Colonic mucosa (tissue), 4 donors: Measurements from ENCODE around the gene PFN4. TPM values are rescaled to one million over a fixed set of nuclear protein-coding genes. Genes with fewer than 3 reads are reported as not detected.

ENCODE experiments used
- DNase-seq: peaks from one replicate; pipeline ENCODE4 v3.0.0-alpha.2; 2020
- H3K27ac ChIP-seq: fragments of 200-600 bp; one replicate; pipeline ENCODE4 v1.8.0; 2021
- H3K27me3 ChIP-seq: fragments of 200-600 bp; one replicate; pipeline ENCODE4 v1.8.0; 2021
- H3K36me3 ChIP-seq: fragments of 200-600 bp; one replicate; pipeline ENCODE4 v1.8.0; 2021
- H3K4me1 ChIP-seq: fragments of 200-600 bp; one replicate; pipeline ENCODE4 v1.8.0; 2021; ENCODE audit warnings: mild to moderate bottlenecking
- H3K4me3 ChIP-seq: fragments of 200-600 bp; one replicate; pipeline ENCODE4 v1.8.0; 2021
- H3K9ac ChIP-seq, 2 donors: one replicate each; pipeline ENCODE4 v1.7.0; 2013; ENCODE audit warnings: control low read depth in 2 of 2, low read depth in 2 of 2, low read length in 2 of 2
- H3K9me3 ChIP-seq: fragments of 200-600 bp; one replicate; pipeline ENCODE4 v1.8.0; 2021
- intact Hi-C: fragments of 100-400 bp; cut with DNase I; formaldehyde crosslinking; loops from one replicate; pipeline ENCODE4 v1.14.1; 2022
- total RNA-seq, 2 donors: library from RNA; stranded (reverse); fragmentation: NEBNext Ultra II Directional in 1 of 2; extraction: Animal tissue kit (Norgen Biotek cat#: 25700) in 1 of 2; gene quantifications; one replicate each; pipeline ENCODE4 v1.2.1, GENCODE V29; 2021
- TF ChIP-seq, protein P1 (sequence below): fragments of 200-600 bp; IDR thresholded peaks from one replicate; pipeline ENCODE4 v1.8.0; 2022; ENCODE audit warnings: antibody characterized with exemption, mild to moderate bottlenecking
- donor health status: healthy.
- donor health status: DM: no; HTN: no; CAD: no.
- donor health status: DM: no; HTN: no; CAD: no.

The PFN4 gene
- total RNA-seq, 2 donors from 2014 or later = 0.27 TPM; not detected in 1

DNA sequence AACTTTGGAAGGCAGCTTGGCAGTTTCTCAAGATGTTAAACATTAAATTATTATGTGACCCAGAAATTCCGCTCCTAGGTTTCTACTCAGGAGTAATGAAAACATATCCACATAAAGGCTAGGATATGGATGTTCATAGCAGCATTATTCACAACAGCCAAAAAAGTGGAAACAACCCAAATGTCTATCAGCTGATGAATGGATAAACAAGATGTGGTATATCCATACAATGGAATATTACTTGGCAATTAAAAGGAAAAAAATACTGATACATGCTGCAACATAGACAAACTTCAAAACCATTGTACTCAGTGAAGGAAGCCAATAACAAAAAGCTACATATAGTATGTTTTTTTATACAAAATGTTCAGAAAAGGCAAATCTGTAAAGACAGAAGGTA lies 39.4 kb upstream of the PFN4 start:
- Histone ChIP-seq H3K27ac (no peak overlapping the region), H3K4me3 (no peak overlapping the region), H3K9me3 (no peaks in the 10 kb centered on the region), H3K27me3 (no peaks in the 10 kb centered on the region), H3K4me1 (no peaks in the 10 kb centered on the region), H3K9ac (no peak overlapping the region), H3K36me3 (no peaks in the 10 kb centered on the region)
- TF ChIP-seq, protein P1, sequence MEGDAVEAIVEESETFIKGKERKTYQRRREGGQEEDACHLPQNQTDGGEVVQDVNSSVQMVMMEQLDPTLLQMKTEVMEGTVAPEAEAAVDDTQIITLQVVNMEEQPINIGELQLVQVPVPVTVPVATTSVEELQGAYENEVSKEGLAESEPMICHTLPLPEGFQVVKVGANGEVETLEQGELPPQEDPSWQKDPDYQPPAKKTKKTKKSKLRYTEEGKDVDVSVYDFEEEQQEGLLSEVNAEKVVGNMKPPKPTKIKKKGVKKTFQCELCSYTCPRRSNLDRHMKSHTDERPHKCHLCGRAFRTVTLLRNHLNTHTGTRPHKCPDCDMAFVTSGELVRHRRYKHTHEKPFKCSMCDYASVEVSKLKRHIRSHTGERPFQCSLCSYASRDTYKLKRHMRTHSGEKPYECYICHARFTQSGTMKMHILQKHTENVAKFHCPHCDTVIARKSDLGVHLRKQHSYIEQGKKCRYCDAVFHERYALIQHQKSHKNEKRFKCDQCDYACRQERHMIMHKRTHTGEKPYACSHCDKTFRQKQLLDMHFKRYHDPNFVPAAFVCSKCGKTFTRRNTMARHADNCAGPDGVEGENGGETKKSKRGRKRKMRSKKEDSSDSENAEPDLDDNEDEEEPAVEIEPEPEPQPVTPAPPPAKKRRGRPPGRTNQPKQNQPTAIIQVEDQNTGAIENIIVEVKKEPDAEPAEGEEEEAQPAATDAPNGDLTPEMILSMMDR = no peak
- no peak for DNase-seq
- intact Hi-C loops = loop anchor here (5.0 to 10.0 kb wide), 2 partner anchors 140 to 338 kb away; no protein-coding TSS in a partner anchor

DNA sequence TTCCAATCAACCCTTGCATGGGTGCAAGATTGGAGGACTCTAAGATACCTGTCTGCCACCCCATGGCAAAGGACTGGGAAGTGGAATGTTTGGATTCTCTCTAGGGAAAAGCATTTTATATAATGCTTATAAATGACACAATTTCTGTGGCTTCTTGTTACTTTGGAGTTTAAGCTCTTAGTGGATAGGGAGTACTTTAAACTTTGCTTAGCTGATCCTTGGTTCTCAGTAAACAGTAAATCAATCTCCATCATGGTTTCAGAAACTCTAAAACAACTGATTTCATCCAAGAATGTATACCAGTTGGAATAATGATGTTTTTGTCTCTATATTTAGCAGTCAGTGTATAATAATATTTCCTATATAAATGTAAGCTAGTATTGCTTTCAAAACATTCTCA lies 37.6 kb upstream of the PFN4 start:
- no peak overlapping the region for H3K4me3 ChIP-seq
- TF ChIP-seq, protein P1 = no peak
- DNase-seq = no peak

DNA sequence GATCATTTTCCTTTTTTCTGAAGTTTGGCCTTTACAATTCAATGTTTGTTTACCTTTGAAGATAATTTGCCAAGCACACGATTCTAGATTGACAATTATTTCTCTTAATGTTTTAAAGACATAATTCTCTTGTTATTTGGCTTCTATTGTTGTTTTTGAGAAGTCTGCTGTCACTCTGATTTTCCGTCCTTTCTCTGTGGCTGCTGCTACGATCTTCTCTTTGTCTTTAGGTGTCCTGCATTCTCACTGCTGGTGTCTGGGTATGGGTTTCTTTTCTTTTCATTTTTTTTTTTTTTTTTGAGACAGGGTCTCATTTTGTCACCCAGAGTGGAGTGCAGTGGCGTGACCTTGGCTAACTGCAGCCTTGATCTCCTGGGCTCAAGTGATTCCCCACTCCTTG lies 36.6 kb upstream of the PFN4 start:
- H3K4me3 ChIP-seq = no peak overlapping the region
- no peaks in the 10 kb centered on the region for H3K4me1 ChIP-seq
- H3K9me3 ChIP-seq = no peaks in the 10 kb centered on the region
- no peaks in the 10 kb centered on the region for H3K36me3 ChIP-seq
- no peak overlapping the region for H3K27ac ChIP-seq
- H3K9ac ChIP-seq = no peak overlapping the region
- TF ChIP-seq, protein P1 = no peak
- no peak for DNase-seq
- no peaks in the 10 kb centered on the region for H3K27me3 ChIP-seq
- intact Hi-C loops = loop anchor here (5.0 to 10.0 kb wide), 2 partner anchors 137 to 335 kb away; no protein-coding TSS in a partner anchor

More for the DNA sequence above, 37.6 kb upstream of the PFN4 start:
- no peak overlapping the region for H3K27ac ChIP-seq
- no peaks in the 10 kb centered on the region for H3K27me3 ChIP-seq
- intact Hi-C loops = loop anchor here (5.0 to 10.0 kb wide), 2 partner anchors 138 to 336 kb away; no protein-coding TSS in a partner anchor
- H3K9me3 ChIP-seq = no peaks in the 10 kb centered on the region
- H3K9ac ChIP-seq = no peak overlapping the region
- H3K36me3 ChIP-seq = no peaks in the 10 kb centered on the region
- H3K4me1 ChIP-seq = no peaks in the 10 kb centered on the region

DNA sequence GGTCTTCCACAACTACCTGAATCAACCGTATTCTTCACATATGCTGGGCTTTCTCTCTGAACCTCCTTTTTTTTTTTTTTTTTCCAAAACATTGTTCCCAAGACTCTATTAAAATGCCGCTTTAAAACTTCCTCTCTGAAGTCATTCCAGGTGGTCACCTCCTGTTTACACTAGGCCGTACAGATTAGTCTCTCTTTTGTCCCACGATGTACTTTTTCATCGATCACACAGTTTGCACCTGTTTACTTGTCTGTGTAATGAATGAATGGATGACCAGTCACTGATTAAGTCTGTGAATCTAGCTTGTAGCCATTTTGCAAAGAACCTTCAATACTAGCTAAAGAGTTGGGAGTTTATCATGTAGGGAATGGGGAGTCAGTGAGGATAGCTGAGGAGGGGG lies 35.0 kb upstream of the PFN4 start:
- H3K9me3 ChIP-seq = no peaks in the 10 kb centered on the region
- H3K27me3 ChIP-seq = no peaks in the 10 kb centered on the region
- H3K27ac ChIP-seq = no peak overlapping the region
- no peak for DNase-seq
- no peaks in the 10 kb centered on the region for H3K4me1 ChIP-seq
- no peaks in the 10 kb centered on the region for H3K36me3 ChIP-seq
- no peak overlapping the region for H3K4me3 ChIP-seq
- intact Hi-C loops = no loop called here
- TF ChIP-seq, protein P1 = no peak
- no peak overlapping the region for H3K9ac ChIP-seq

DNA sequence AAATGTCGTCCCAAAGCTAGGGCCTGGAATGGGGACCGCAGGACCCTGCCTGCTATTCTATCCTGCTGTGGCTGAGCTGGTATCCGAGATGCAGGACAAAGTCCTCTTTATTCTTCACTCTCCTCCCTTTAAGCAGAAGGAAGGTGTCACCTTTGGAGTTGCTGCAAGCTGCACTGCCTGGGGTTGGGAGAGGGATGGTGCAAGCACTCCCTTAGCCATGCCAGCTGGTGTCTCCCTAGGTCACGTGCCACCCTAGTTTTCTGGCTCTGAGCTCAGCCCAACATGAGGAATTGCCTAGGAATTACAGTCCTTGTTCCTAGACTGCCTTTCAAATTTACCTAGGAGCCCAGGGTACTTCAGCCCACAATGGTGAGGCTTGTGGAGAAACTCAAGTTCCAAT lies 30.3 kb upstream of the PFN4 start:
- Histone ChIP-seq H3K27ac (no peak overlapping the region), H3K9me3 (no peaks in the 10 kb centered on the region), H3K9ac (no peak overlapping the region), H3K36me3 (no peaks in the 10 kb centered on the region), H3K27me3 (no peaks in the 10 kb centered on the region), H3K4me1 (no peaks in the 10 kb centered on the region), H3K4me3 (no peak overlapping the region)
- no peak for DNase-seq
- TF ChIP-seq, protein P1 = no peak
- intact Hi-C loops = no loop called here
